Cardiac muscle cell (in vitro differentiated cells and primary cell): ENCODE data around the gene CBX8. TPM values are rescaled to one million over a fixed set of nuclear protein-coding genes. Genes with fewer than 3 reads are reported as not detected.

ENCODE experiments used
- DNase-seq, 2 donors: peaks; one replicate each; pipeline versions ENCODE4 v3.0.0 to v3.0.0-alpha.2; 2010 to 2017; ENCODE audit warnings: low read depth in 1 of 2, low spot score in 1 of 2
- H3K27ac ChIP-seq: fragments of 200-600 bp; sonication (generic); 2 replicates; pipeline ENCODE4 v1.5.1; 2016
- H3K27me3 ChIP-seq: fragments of 200-600 bp; sonication (generic); 2 replicates; pipeline ENCODE4 v1.6.0; 2016; ENCODE audit warnings: control low read depth
- H3K36me3 ChIP-seq: fragments of 200-600 bp; sonication (generic); 2 replicates; pipeline ENCODE4 v1.5.1; 2016; ENCODE audit warnings: control low read depth
- H3K4me1 ChIP-seq: fragments of 200-600 bp; sonication (generic); 2 replicates; pipeline ENCODE4 v1.8.1; 2017; ENCODE audit warnings: low read depth, mild to moderate bottlenecking, mixed run types
- H3K4me3 ChIP-seq: fragments of 200-600 bp; sonication (generic); 2 replicates; pipeline ENCODE4 v1.5.1; 2016; ENCODE audit warnings: mild to moderate bottlenecking
- H3K9me3 ChIP-seq: fragments of 200-600 bp; sonication (generic); 2 replicates; pipeline ENCODE4 v1.5.1; 2017; ENCODE audit warnings: low read depth, mild to moderate bottlenecking, control low read depth
- polyA plus RNA-seq: library from polyadenylated mRNA; unstranded; fragments of >200 nt; fragmentation: Nextera tagmentation; extraction: Ambion mirVana; gene quantifications from 2 replicates; pipeline ENCODE4 v1.2.1, GENCODE V29; 2016
- total RNA-seq: library from RNA; depleted of rRNA; stranded (reverse); fragments of >200 nt; gene quantifications from 2 replicates; pipeline ENCODE4 v1.2.3, GENCODE V29; 2016
- TF ChIP-seq, protein P1 (sequence below): IDR thresholded peaks from 2 replicates; pipeline ENCODE4 v1.5.1; 2012; ENCODE audit warnings: low read depth, mild to moderate bottlenecking, low read length

CBX8 gene
- total and polyA plus RNA-seq, 2 experiments from 2014 or later, result 13.8 to 16.7 TPM

DNA sequence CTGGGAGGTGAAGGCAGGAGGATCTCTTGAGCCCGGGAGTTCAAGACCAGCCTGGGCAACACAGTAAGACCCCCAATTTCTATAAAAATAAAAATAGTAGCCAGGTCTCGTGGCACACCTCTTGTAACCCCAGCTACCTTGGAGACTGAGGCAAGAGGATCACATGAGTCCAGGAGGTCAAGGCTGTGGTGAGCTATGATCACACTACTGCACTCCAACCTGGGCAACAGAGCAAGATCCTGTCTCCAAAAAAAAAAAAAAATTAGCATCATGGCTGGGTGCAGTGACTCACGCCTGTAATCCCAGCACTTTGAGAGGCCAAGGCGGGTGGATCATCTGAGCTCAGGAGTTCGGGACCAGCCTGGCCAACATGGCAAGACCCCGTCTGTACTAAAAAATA, 25.6 kb downstream of the CBX8 start:
- Histone ChIP-seq H3K4me3 (no peak overlapping the region), H3K27me3 (no peaks in the 10 kb centered on the region), H3K9me3 (no peaks in the 10 kb centered on the region), H3K4me1 (peaks cover 2% of the 10 kb centered on the region), H3K27ac (no peak overlapping the region), H3K36me3 (no peaks in the 10 kb centered on the region)
- TF ChIP-seq, protein P1, sequence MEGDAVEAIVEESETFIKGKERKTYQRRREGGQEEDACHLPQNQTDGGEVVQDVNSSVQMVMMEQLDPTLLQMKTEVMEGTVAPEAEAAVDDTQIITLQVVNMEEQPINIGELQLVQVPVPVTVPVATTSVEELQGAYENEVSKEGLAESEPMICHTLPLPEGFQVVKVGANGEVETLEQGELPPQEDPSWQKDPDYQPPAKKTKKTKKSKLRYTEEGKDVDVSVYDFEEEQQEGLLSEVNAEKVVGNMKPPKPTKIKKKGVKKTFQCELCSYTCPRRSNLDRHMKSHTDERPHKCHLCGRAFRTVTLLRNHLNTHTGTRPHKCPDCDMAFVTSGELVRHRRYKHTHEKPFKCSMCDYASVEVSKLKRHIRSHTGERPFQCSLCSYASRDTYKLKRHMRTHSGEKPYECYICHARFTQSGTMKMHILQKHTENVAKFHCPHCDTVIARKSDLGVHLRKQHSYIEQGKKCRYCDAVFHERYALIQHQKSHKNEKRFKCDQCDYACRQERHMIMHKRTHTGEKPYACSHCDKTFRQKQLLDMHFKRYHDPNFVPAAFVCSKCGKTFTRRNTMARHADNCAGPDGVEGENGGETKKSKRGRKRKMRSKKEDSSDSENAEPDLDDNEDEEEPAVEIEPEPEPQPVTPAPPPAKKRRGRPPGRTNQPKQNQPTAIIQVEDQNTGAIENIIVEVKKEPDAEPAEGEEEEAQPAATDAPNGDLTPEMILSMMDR, result no peak
- no peak for DNase-seq

DNA sequence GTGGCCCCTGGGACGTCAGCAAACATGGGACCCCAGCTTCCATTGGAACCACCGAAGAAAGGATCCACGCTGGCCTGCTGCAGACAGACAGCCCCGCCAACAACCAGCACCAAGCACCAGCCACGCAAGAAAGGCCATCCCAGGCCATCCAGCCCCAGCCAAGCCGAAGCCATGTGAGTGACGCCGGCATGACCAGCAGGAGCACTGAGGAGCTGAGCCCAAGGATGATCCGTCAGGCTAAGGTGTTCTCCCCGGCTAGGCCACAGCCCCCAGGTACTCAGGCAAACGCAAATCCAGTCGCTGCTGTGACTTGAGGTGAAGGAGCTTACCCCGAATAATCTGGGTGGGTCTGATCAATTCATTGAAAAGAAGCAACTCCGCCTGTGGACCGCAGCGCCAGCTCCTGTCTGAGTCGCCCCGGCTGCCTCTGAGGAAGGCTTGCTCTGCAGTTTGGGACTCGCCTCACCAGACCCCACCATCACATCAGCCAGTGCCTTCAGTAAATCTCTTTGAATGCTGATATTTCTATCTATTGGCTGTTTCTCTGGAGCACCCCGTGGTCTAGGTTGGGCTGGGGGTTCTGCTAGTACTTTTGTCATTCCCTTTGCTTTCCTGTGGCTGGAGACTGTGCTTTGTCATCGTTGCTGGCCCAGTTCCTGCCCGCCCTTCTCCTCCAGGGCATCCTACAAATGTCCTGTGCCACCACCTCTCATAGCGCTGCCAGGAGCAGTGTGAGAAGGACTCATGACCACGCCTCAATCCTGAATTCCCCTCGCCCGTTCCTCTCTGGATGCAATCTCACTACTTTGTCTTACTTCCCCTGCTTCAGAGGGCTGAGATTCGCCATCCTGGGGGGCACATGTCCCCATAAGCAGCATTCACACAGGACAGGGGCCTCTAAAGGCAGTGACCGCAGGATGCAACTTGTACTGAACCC, 27.0 kb downstream of the CBX8 start:
- no peaks in the 10 kb centered on the region for H3K9me3 ChIP-seq
- H3K27me3 ChIP-seq, result no peaks in the 10 kb centered on the region
- no peak overlapping the region for H3K4me3 ChIP-seq
- H3K4me1 ChIP-seq, result no peaks in the 10 kb centered on the region
- no peaks in the 10 kb centered on the region for H3K36me3 ChIP-seq
- no peak overlapping the region for H3K27ac ChIP-seq
- DNase-seq, result no peak
- TF ChIP-seq, protein P1, result no peak

DNA sequence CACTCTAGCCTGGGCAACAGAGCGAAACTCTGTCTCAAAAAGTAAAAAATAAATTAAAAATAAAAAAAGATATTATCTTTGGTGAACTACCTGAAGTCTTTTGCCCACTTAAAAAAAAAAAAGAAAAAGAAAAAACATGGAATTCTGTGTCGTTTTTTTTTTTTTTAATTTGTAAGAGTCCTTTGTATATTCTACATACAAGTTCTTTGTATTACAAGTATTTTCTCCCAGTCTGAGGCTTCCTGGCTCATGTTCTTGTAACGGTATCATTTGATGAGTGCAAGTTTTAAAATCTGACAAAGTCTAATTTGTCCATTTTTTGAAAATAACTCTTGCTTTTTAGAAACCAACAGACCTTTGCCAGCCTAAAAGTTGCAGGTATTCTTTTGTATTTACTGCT, 31.2 kb downstream of the CBX8 start:
- H3K36me3 ChIP-seq, result no peaks in the 10 kb centered on the region
- H3K4me1 ChIP-seq, result no peaks in the 10 kb centered on the region
- TF ChIP-seq, protein P1, result no peak
- H3K27me3 ChIP-seq, result no peaks in the 10 kb centered on the region
- no peak overlapping the region for H3K4me3 ChIP-seq
- DNase-seq, result no peak
- no peaks in the 10 kb centered on the region for H3K9me3 ChIP-seq
- H3K27ac ChIP-seq, result no peak overlapping the region

DNA sequence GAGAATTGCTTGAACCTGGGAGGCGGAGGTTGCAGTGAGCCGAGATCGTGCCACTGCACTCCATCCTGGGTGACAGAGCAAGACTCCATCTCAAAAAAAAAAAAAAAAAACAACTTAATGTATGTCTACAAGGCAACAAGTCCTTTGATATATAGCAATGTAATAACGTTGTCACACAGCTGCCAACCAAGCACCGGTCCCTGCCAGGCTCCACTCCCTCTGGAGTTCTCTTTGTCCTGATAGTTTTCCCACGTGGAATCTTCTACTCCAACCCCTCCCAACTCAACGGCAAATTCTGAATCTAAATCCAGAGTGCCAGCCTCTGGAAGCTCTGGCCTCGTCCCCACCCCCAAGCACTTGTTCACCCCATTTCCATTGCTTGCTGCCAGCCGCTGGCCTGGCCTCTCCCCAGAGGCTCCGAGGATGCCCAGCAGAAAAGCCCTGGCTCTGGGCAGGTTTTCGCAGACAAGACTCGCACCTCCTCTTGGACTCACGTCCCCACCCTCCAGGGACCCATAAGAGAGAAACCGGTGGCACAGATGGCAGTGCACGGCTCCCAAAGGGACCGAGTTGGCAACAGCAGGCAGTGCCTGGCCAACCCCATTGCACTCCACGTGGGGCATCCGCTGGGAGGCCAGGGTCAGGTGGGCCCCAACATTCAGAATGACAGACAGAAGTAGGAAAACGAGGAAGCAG, 34.8 kb downstream of the CBX8 start:
- Histone ChIP-seq H3K36me3 (no peaks in the 10 kb centered on the region), H3K27ac (no peak overlapping the region), H3K4me3 (no peak overlapping the region), H3K9me3 (no peaks in the 10 kb centered on the region), H3K27me3 (no peaks in the 10 kb centered on the region), H3K4me1 (no peaks in the 10 kb centered on the region)
- DNase-seq, result no peak
- TF ChIP-seq, protein P1, result no peak

DNA sequence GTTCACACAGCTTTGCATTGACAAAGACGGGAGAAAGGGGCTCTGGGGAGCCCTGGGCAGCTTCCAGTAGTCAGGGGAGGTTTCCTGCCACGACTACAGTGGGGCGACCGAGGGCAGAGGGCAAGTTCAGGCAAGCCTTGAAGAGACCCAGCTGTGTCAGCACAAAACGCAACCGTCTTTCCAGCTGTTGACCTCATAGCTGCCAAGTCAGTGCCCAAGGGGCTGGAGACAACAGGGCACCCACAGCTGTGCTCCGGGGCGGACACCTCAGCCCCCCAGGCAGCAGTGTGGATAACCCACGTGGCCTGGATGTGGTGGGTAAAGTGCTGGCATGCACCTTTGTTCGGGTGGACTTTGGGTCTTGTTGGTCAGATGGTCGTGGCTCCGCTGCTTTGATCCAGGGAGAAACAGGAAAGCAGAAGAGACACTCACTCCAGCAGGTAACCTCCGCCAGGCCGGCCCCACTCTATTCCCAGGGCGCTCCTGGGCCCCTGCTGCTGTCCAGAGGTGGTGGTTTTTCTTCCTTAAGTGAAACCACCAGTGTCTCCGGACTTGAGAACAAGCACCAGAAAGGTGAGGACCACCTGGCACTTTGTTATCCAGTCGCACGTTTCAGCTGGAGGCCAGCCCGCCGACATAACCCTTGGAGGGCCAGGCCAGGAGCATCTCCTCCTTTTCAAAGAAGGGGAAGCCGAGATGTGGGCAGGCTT, 36.5 kb downstream of the CBX8 start:
- TF ChIP-seq, protein P1, result no peak
- peaks cover 3% of the 10 kb centered on the region for H3K27me3 ChIP-seq
- H3K36me3 ChIP-seq, result no peaks in the 10 kb centered on the region
- H3K9me3 ChIP-seq, result no peaks in the 10 kb centered on the region
- H3K27ac ChIP-seq, result no peak overlapping the region
- DNase-seq, result no peak
- no peaks in the 10 kb centered on the region for H3K4me1 ChIP-seq
- no peak overlapping the region for H3K4me3 ChIP-seq
